ENCODE data around the gene ARMC8. TPM values are rescaled to one million over a fixed set of nuclear protein-coding genes. Genes with fewer than 3 reads are reported as not detected.

The ARMC8 gene
- total and polyA plus RNA-seq, 4 donors = 8.4 to 53.6 (median 22.8) TPM

- Histone ChIP-seq H3K9ac (ENCODE audit: low read depth in 1 of 2, low read length in 2 of 2) (no peak overlapping the region), H3K4me3 (ENCODE audit: low read depth in 1 of 3, low read length in 3 of 3) (no peak overlapping the region), H3K27me3 (ENCODE audit: control insufficient read depth in 4 of 4, insufficient read depth in 4 of 4, low read length in 3 of 4) (no peaks in the 10 kb centered on the region), H3K9me3 (ENCODE audit: control insufficient read depth in 4 of 4, low read length in 3 of 4) (no peaks in the 10 kb centered on the region), H3K4me1 (ENCODE audit: control insufficient read depth in 4 of 4, insufficient read depth in 4 of 4, low read length in 3 of 4) (no peaks in the 10 kb centered on the region), H3K27ac (ENCODE audit: low read depth in 1 of 2, low read length in 2 of 2) (no peak overlapping the region), H3K36me3 (ENCODE audit: control insufficient read depth in 4 of 4, insufficient read depth in 3 of 4, low read depth in 1 of 4, low read length in 3 of 4) (peaks cover 0 to 20% (median 11%) of the 10 kb centered on the region in 4 donors)
- no peak for DNase-seq (ENCODE audit: low spot score)
- TF ChIP-seq YY1 (IDR thresholded peaks at IDR 0.05) (no peak), FOXA1 (IDR thresholded peaks at IDR 0.05) (no peak), JUND (IDR thresholded peaks at IDR 0.05) (no peak), SP1 (IDR thresholded peaks at IDR 0.05) (no peak), TAF1 (conservative IDR thresholded peaks at IDR 0.05) (no peak)
Measured at GRCh38 chr3:138249636-138250035, 62.5 kb downstream of the ARMC8 start.

GRCh38 chr3:138253609-138254008 lies 66.5 kb downstream of the ARMC8 start:
- H3K4me3 ChIP-seq (ENCODE audit: low read depth in 1 of 3, low read length in 3 of 3) = no peak overlapping the region
- no peak for DNase-seq (ENCODE audit: low spot score)
- H3K27ac ChIP-seq (ENCODE audit: low read depth in 1 of 2, low read length in 2 of 2) = no peak overlapping the region
- TF ChIP-seq REST (IDR thresholded peaks at IDR 0.05) (no peak), TAF1 (conservative IDR thresholded peaks at IDR 0.05) (no peak), ZBTB33 (IDR thresholded peaks at IDR 0.05) (no peak), YY1 (IDR thresholded peaks at IDR 0.05) (no peak), HNF4A (conservative IDR thresholded peaks at IDR 0.05) (no peak), EGR1 (IDR thresholded peaks at IDR 0.05; ENCODE audit: low read depth in 2 of 2) (no peak), JUND (IDR thresholded peaks at IDR 0.05) (no peak), GABPA (IDR thresholded peaks at IDR 0.05 in 1 of 2, conservative IDR thresholded peaks at IDR 0.05 in 1 of 2) (no peak), SP1 (IDR thresholded peaks at IDR 0.05) (no peak), FOXA2 (IDR thresholded peaks at IDR 0.05) (no peak), RXRA (IDR thresholded peaks at IDR 0.05) (no peak), FOXA1 (IDR thresholded peaks at IDR 0.05) (no peak), CTCF (IDR thresholded peaks at IDR 0.05; ENCODE audit: low read depth, low read length, missing input control) (no peak)
- TF ChIP-seq, protein P1, sequence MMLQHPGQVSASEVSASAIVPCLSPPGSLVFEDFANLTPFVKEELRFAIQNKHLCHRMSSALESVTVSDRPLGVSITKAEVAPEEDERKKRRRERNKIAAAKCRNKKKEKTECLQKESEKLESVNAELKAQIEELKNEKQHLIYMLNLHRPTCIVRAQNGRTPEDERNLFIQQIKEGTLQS (IDR thresholded peaks at IDR 0.05) = no peak
- WGBS = 95% methylated on average over 1 of the region's 1 CpG
- no peaks in the 10 kb centered on the region for H3K27me3 ChIP-seq (ENCODE audit: control insufficient read depth in 4 of 4, insufficient read depth in 4 of 4, low read length in 3 of 4)
- H3K9ac ChIP-seq (ENCODE audit: low read depth in 1 of 2, low read length in 2 of 2) = no peak overlapping the region
- H3K4me1 ChIP-seq (ENCODE audit: control insufficient read depth in 4 of 4, insufficient read depth in 4 of 4, low read length in 3 of 4) = peaks cover 0 to 4% (median 0%) of the 10 kb centered on the region in 4 donors
- H3K9me3 ChIP-seq (ENCODE audit: control insufficient read depth in 4 of 4, low read length in 3 of 4) = no peaks in the 10 kb centered on the region
- peaks cover 0 to 3% (median 0%) of the 10 kb centered on the region in 4 donors for H3K36me3 ChIP-seq (ENCODE audit: control insufficient read depth in 4 of 4, insufficient read depth in 3 of 4, low read depth in 1 of 4, low read length in 3 of 4)

Data from liver (tissue), 9 donors.